Left renal cortex interstitium (tissue), 4 donors: ENCODE results near the gene LSS. TPM values are rescaled to one million over a fixed set of nuclear protein-coding genes. Genes with fewer than 3 reads are reported as not detected.
"Not testable (repeated sequence)": the region's sequence is repeated elsewhere in the genome, so short reads cannot be mapped to it uniquely, and the experiment has no call there.

Experiments used
- DNase-seq, 4 donors: peaks; one replicate each; pipeline ENCODE4 v3.0.0-alpha.2; 2013; ENCODE audit warnings: low read depth in 4 of 4, low spot score in 2 of 4, missing footprints in 1 of 4
- polyA plus RNA-seq, 4 donors: library from polyadenylated mRNA; unstranded; fragments of 120-200 nt; gene quantifications; one replicate each; pipeline ENCODE4 v1.2.1, GENCODE V29; 2013; ENCODE audit not compliant: insufficient read length in 4 of 4

Gene LSS
- polyA plus RNA-seq, 4 donors: 24.6 to 57.0 (median 41.4) TPM

GRCh38 chr21:46246345-46246744 is 17.8 kb upstream of the LSS start:
- DNase-seq: no peak

GRCh38 chr21:46245213-46245915 is 16.8 kb upstream of the LSS start:
- no peak for DNase-seq

- no peak for DNase-seq
Observed at GRCh38 chr21:46244602-46245001, 16.0 kb upstream of the LSS start.

GRCh38 chr21:46243960-46244361 is 15.4 kb upstream of the LSS start:
- DNase-seq: no peak

GRCh38 chr21:46243325-46243724 is 14.8 kb upstream of the LSS start:
- no peak for DNase-seq

GRCh38 chr21:46241577-46241976 is 13.0 kb upstream of the LSS start:
- not testable (repeated sequence) for DNase-seq

GRCh38 chr21:46239817-46240325 is 11.3 kb upstream of the LSS start:
- DNase-seq: no peak

- DNase-seq: no peak
Observed at GRCh38 chr21:46237474-46237873, 8.9 kb upstream of the LSS start.

- no peak for DNase-seq
Observed at GRCh38 chr21:46234436-46234950, 5.9 kb upstream of the LSS start.

GRCh38 chr21:46229923-46230260 is 1.3 kb upstream of the LSS start:
- DNase-seq: no peak

- peak in 3 of 4 donors; percentile 31 to 39 (median 33) for DNase-seq
Observed at GRCh38 chr21:46229133-46229922, 754 bp upstream of the LSS start.

- DNase-seq: no peak
Observed at GRCh38 chr21:46227811-46228344, 696 bp downstream of the LSS start.

GRCh38 chr21:46226920-46227599 is 1.5 kb downstream of the LSS start:
- DNase-seq: no peak

GRCh38 chr21:46226146-46226545 is 2.4 kb downstream of the LSS start:
- no peak for DNase-seq

GRCh38 chr21:46223661-46224060 is 4.9 kb downstream of the LSS start:
- not testable (repeated sequence) for DNase-seq

GRCh38 chr21:46223217-46223616 is 5.4 kb downstream of the LSS start:
- no peak for DNase-seq

GRCh38 chr21:46222436-46223116 is 6.0 kb downstream of the LSS start:
- DNase-seq: no peak

GRCh38 chr21:46221664-46222435 is 6.7 kb downstream of the LSS start:
- no peak for DNase-seq

- DNase-seq: no peak
Observed at GRCh38 chr21:46220847-46221246, 7.7 kb downstream of the LSS start.
